GM12873 (cell line): ENCODE data around the gene RAC3.

Experiments
- CTCF ChIP-seq: IDR thresholded peaks from 2 replicates; pipeline ENCODE4 v1.5.1; 2012; ENCODE audit warnings: low read depth, mild to moderate bottlenecking, moderate library complexity, low read length, control low read depth; ENCODE audit not compliant: insufficient read depth; ENCODE audit errors: missing control alignments

The RAC3 gene

GRCh38 chr17:82030470-82031302 is 792 bp upstream of the RAC3 start:
- peak; percentile 85 for TF ChIP-seq CTCF

DNA sequence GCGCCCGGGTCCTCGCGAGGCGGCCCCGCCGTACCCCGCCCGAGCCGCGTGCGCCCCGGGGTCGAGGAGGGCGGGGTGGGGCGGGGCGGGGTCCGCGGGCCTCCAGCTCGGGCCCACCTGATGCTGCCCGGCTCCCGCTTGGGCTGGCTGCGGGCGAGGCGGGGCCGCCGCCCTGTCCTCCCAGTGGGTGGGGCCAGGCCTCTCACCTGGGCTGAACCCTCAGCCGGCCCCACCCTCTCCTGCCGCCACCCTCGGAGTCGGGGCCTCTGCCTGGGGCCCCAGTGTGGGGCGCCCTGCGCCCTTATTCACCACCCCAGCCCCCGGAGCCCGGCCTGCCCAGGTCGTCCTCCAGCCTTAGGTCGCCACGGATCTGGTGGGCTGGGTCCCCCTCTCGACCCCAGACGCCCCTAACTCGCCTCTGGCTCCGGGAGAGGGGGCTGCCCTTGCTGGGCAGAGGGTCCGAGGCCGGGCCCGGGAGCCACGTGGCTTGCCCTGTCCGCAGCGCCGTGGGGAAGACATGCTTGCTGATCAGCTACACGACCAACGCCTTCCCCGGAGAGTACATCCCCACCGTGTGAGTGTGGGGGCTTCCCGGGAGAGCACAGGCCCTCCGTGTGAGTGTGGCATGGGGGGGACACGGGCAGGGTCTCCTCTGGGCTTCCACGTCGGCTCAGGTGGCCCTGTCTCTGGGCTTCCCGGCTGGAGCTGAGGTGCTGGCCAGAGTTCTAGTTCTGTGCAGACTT is 578 bp downstream of the RAC3 start:
- no peak for TF ChIP-seq CTCF

- no peak for TF ChIP-seq CTCF
These were observed 2.0 kb downstream of the RAC3 start for GRCh38 chr17:82033359-82034085.

DNA sequence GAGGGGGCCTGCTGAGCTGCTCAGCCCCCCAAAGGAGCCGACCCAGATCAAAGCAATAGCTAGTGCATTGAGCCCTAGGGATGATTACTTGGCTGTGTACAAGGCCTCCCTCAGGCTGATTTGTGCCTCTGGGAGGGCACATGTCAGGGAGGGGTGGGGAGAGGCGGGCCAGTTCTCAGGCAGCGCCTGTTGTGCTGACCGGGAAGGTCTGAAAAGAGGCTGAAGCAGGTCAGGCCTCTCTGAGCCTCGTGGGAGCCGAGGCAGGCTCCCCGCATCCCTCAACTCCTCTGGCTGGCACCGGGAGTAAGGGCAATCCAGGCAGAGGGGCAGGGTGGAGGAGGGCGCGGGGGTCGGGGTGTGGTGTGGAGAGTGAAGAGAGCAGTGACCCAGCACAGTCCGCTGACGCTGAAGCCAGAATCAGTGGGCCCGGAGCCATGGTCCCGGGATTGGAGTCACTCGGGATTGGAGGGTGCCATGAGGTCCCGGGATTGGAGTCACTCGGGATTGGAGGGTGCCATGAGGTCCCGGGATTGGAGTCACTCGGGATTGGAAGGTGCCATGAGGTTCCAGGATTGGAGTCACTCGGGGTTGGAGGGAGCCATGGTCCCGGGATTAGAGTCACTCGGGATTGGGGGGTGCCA is 3.0 kb downstream of the RAC3 start:
- no peak for TF ChIP-seq CTCF

GRCh38 chr17:82035488-82035887 is 4.0 kb downstream of the RAC3 start:
- TF ChIP-seq CTCF: no peak

- no peak for TF ChIP-seq CTCF
These were observed 4.6 kb downstream of the RAC3 start for GRCh38 chr17:82035956-82036633.
